SKM-1 treated with dmso at 0.1 percent for 144 hours (cell line): Measurements from ENCODE around the gene YPEL3.
"Not testable (repeated sequence)": the region's sequence is repeated elsewhere in the genome, so short reads cannot be mapped to it uniquely, and the experiment has no call there.

ENCODE experiments used
- DNase-seq: peaks from one replicate; lab custom pipeline; 2025; ENCODE audit not compliant: unreplicated experiment; lab: John Stamatoyannopoulos, UW

The YPEL3 gene

GRCh38 chr16:30096105-30096861, at the start of gene YPEL3:
Gene YPEL3, minus strand, starts transcription at chr16:30096213. Its CDS starts 731 bp downstream, at chr16:30095482.
- no peak for DNase-seq

- DNase-seq = no peak
Measured at GRCh38 chr16:30145657-30146056, 49.6 kb upstream of the YPEL3 start.

GRCh38 chr16:30144917-30145316, 48.9 kb upstream of the YPEL3 start:
- no peak for DNase-seq

- DNase-seq = no peak
Measured at GRCh38 chr16:30144017-30144416, 48.0 kb upstream of the YPEL3 start.

GRCh38 chr16:30143347-30143702, 47.3 kb upstream of the YPEL3 start:
- DNase-seq = no peak

- no peak for DNase-seq
Measured at GRCh38 chr16:30142672-30143346, 46.8 kb upstream of the YPEL3 start.

GRCh38 chr16:30141750-30142149, 45.7 kb upstream of the YPEL3 start:
- no peak for DNase-seq

GRCh38 chr16:30139583-30140481, 43.8 kb upstream of the YPEL3 start:
- peak; percentile 8 for DNase-seq

- no peak for DNase-seq
Measured at GRCh38 chr16:30137897-30138296, 41.9 kb upstream of the YPEL3 start.

- peak; percentile 47 for DNase-seq
Measured at GRCh38 chr16:30136971-30137605, 41.1 kb upstream of the YPEL3 start.

- DNase-seq = no peak
Measured at GRCh38 chr16:30132591-30132990, 36.6 kb upstream of the YPEL3 start.

- DNase-seq = no peak
Measured at GRCh38 chr16:30131869-30132475, 36.0 kb upstream of the YPEL3 start.

- DNase-seq = no peak
Measured at GRCh38 chr16:30127993-30128392, 32.0 kb upstream of the YPEL3 start.

GRCh38 chr16:30125690-30126089, 29.7 kb upstream of the YPEL3 start:
- not testable (repeated sequence) for DNase-seq

- no peak for DNase-seq
Measured at GRCh38 chr16:30124985-30125379, 29.0 kb upstream of the YPEL3 start.

- DNase-seq = no peak
Measured at GRCh38 chr16:30122604-30123160, 26.7 kb upstream of the YPEL3 start.

GRCh38 chr16:30121741-30122571, 25.9 kb upstream of the YPEL3 start:
- DNase-seq = no peak

GRCh38 chr16:30120340-30121105, 24.5 kb upstream of the YPEL3 start:
- no peak for DNase-seq

GRCh38 chr16:30119428-30119827, 23.4 kb upstream of the YPEL3 start:
- DNase-seq = no peak
